Tibial artery (tissue), 4 donors: ENCODE data around the gene ACTR5.
A peak's percentile ranks its signal among the peaks of the same experiment; 100 is the strongest.

ENCODE experiments used
- DNase-seq, 2 donors: peaks; one replicate each; pipeline ENCODE4 v3.0.0-alpha.2; 2019
- H3K27ac ChIP-seq, 2 donors: fragments of 200-600 bp; sonication (generic) in 1 of 2; 1 replicate in 1 of 2; 2 replicates in 1 of 2; pipeline ENCODE4 v1.5.1; 2018 to 2019; ENCODE audit warnings: mild to moderate bottlenecking in 1 of 2
- H3K27me3 ChIP-seq, 2 donors: fragments of 200-600 bp; sonication (generic) in 1 of 2; one replicate each; pipeline versions ENCODE4 v1.5.1 to v1.6.0; 2016 to 2019
- H3K36me3 ChIP-seq, 3 donors: fragments of 200-600 bp; sonication (generic) in 2 of 3; one replicate each; pipeline ENCODE4 v1.5.1; 2016 to 2019; ENCODE audit warnings: mild to moderate bottlenecking in 2 of 3
- H3K4me1 ChIP-seq, 4 donors: fragments of 200-600 bp; sonication (generic) in 2 of 4; 1 replicate in 3 of 4; 2 replicates in 1 of 4; pipeline ENCODE4 v1.5.1; 2016 to 2019
- H3K4me3 ChIP-seq, 2 donors: fragments of 200-600 bp; sonication (generic) in 1 of 2; 1 replicate in 1 of 2; 2 replicates in 1 of 2; pipeline ENCODE4 v1.5.1; 2018 to 2019; ENCODE audit warnings: mild to moderate bottlenecking in 2 of 2
- H3K9me3 ChIP-seq, 3 donors: fragments of 200-600 bp; sonication (generic) in 1 of 3; one replicate each; pipeline ENCODE4 v1.5.1; 2016 to 2019
- CTCF ChIP-seq, 2 experiments: fragments of 200-600 bp in 1 of 2; fragments of 450-650 bp in 1 of 2; IDR thresholded peaks; one replicate each; pipeline ENCODE4 v1.5.1; 2017 to 2019; ENCODE audit warnings: antibody characterized with exemption in 2 of 2, mild to moderate bottlenecking in 1 of 2, moderate library complexity in 1 of 2
- intact Hi-C: fragments of 100-400 bp; cut with DNase I; formaldehyde crosslinking; loops from one replicate; pipeline ENCODE4 v1.15.0; 2023; ENCODE audit warnings: low total_unique reads

ACTR5 gene

GRCh38 chr20:38704136-38704535 lies 44.1 kb upstream of the ACTR5 start:
- no peak for DNase-seq
- Histone ChIP-seq H3K9me3 (no peaks in the 10 kb centered on the region), H3K4me3 (no peak overlapping the region), H3K4me1 (no peaks in the 10 kb centered on the region), H3K27me3 (peaks cover 0 to 73% of the 10 kb centered on the region in 2 donors), H3K36me3 (no peaks in the 10 kb centered on the region), H3K27ac (no peak overlapping the region)
- TF ChIP-seq CTCF (IDR thresholded peaks at IDR 0.05): no peak
- intact Hi-C loops: no loop called here

GRCh38 chr20:38706509-38706908 lies 41.8 kb upstream of the ACTR5 start:
- Histone ChIP-seq H3K4me3 (no peak overlapping the region), H3K36me3 (no peaks in the 10 kb centered on the region), H3K27ac (no peak overlapping the region), H3K9me3 (no peaks in the 10 kb centered on the region), H3K4me1 (no peaks in the 10 kb centered on the region), H3K27me3 (peaks cover 0 to 57% of the 10 kb centered on the region in 2 donors)
- TF ChIP-seq CTCF (IDR thresholded peaks at IDR 0.05): no peak
- peak in 1 of 2 donors; percentile 38 for DNase-seq
- intact Hi-C loops: no loop called here

- Histone ChIP-seq H3K9me3 (no peaks in the 10 kb centered on the region), H3K4me3 (no peak overlapping the region), H3K4me1 (no peaks in the 10 kb centered on the region), H3K27ac (no peak overlapping the region), H3K27me3 (peaks cover 0 to 64% of the 10 kb centered on the region in 2 donors), H3K36me3 (no peaks in the 10 kb centered on the region)
- TF ChIP-seq CTCF (IDR thresholded peaks at IDR 0.05): no peak
- no peak for DNase-seq
- intact Hi-C loops: no loop called here
Observed at GRCh38 chr20:38714308-38714707, 34.0 kb upstream of the ACTR5 start.

- intact Hi-C loops: no loop called here
- Histone ChIP-seq H3K27me3 (peaks cover 0 to 76% of the 10 kb centered on the region in 2 donors), H3K27ac (no peak overlapping the region), H3K4me1 (no peaks in the 10 kb centered on the region), H3K36me3 (no peaks in the 10 kb centered on the region), H3K4me3 (no peak overlapping the region), H3K9me3 (no peaks in the 10 kb centered on the region)
- DNase-seq: no peak
- no peak for TF ChIP-seq CTCF (IDR thresholded peaks at IDR 0.05)
Observed at GRCh38 chr20:38715646-38716045, 32.6 kb upstream of the ACTR5 start.

- intact Hi-C loops: loop anchor here (10.0 kb wide), 1 partner anchor 162 kb away; no protein-coding TSS in a partner anchor
- no peak for DNase-seq
- peaks cover 0 to 34% (median 29%) of the 10 kb centered on the region in 4 donors for H3K4me1 ChIP-seq
- H3K9me3 ChIP-seq: no peaks in the 10 kb centered on the region
- no peaks in the 10 kb centered on the region for H3K36me3 ChIP-seq
- no peak overlapping the region for H3K27ac ChIP-seq
- peaks cover 0 to 96% of the 10 kb centered on the region in 2 donors for H3K27me3 ChIP-seq
- no peak for TF ChIP-seq CTCF (IDR thresholded peaks at IDR 0.05)
- no peak overlapping the region for H3K4me3 ChIP-seq
Observed at GRCh38 chr20:38722683-38723016, 25.6 kb upstream of the ACTR5 start.
